HTR-8/SVneo (cell line): ENCODE data around the gene TMBIM1.

Source experiments
- DNase-seq: peaks from one replicate; pipeline ENCODE4 v3.0.0; 2011; ENCODE audit warnings: low spot score, mixed read lengths; ENCODE audit not compliant: insufficient read length
- FAIRE-seq: peaks from 2 replicates; lab custom pipeline; 2011; peaks lifted over from hg19 to GRCh38; lab: Jason Lieb, UNC

TMBIM1 gene

GRCh38 chr2:218228366-218229090 lies 63.8 kb downstream of the TMBIM1 start:
- FAIRE-seq, result no peak
- DNase-seq, result no peak

- DNase-seq (no peak), FAIRE-seq (no peak)
Observed at GRCh38 chr2:218226903-218227302, 65.4 kb downstream of the TMBIM1 start.
